Erythroblast (primary cell): ENCODE measurements around the gene MAST2.

ENCODE experiments used
- GATA1 ChIP-seq: IDR thresholded peaks from 2 replicates; pipeline ENCODE4 v1.6.1; 2011; ENCODE audit warnings: low read depth, mild to moderate bottlenecking, control low read depth, low read length, moderate library complexity
- POLR2A ChIP-seq: IDR thresholded peaks from 2 replicates; pipeline ENCODE4 v1.6.1; 2011; ENCODE audit warnings: mild to moderate bottlenecking, low read length

DNA sequence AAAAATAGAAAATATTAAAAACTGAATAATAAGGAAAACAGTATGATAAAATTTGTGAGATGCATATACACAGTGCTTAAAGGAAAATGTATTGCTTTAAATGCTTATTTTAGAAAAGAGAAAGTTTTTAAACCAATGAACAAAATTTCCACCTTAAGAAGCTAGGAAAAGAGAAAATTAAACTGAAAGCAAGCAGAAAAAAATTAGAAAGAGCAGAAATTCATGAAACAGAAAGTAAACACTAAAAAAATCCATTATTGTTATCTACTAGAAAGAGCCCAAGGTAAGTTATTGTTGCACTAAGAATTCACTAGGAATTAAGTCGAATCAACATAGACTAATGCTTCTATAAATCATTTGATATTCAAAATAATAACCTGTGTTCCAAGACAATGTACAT lies 261.3 kb downstream of the MAST2 start:
- TF ChIP-seq GATA1 (no peak), POLR2A (no peak)
